Activated gamma-delta T cell (primary cell): ENCODE results near the gene PDLIM7.
"Not testable (repeated sequence)": the region's sequence is repeated elsewhere in the genome, so short reads cannot be mapped to it uniquely, and the experiment has no call there.

Experiments
- DNase-seq: peaks from one replicate; lab custom pipeline; 2025; lab: John Stamatoyannopoulos, UW
- total RNA-seq, 2 donors: gene quantifications; one replicate each; lab custom pipeline; 2026; lab: John Stamatoyannopoulos, UW

The PDLIM7 gene, protein sequence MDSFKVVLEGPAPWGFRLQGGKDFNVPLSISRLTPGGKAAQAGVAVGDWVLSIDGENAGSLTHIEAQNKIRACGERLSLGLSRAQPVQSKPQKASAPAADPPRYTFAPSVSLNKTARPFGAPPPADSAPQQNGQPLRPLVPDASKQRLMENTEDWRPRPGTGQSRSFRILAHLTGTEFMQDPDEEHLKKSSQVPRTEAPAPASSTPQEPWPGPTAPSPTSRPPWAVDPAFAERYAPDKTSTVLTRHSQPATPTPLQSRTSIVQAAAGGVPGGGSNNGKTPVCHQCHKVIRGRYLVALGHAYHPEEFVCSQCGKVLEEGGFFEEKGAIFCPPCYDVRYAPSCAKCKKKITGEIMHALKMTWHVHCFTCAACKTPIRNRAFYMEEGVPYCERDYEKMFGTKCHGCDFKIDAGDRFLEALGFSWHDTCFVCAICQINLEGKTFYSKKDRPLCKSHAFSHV
- 7.1 to 7.6 reads per million in 2 donors for total RNA-seq

DNA sequence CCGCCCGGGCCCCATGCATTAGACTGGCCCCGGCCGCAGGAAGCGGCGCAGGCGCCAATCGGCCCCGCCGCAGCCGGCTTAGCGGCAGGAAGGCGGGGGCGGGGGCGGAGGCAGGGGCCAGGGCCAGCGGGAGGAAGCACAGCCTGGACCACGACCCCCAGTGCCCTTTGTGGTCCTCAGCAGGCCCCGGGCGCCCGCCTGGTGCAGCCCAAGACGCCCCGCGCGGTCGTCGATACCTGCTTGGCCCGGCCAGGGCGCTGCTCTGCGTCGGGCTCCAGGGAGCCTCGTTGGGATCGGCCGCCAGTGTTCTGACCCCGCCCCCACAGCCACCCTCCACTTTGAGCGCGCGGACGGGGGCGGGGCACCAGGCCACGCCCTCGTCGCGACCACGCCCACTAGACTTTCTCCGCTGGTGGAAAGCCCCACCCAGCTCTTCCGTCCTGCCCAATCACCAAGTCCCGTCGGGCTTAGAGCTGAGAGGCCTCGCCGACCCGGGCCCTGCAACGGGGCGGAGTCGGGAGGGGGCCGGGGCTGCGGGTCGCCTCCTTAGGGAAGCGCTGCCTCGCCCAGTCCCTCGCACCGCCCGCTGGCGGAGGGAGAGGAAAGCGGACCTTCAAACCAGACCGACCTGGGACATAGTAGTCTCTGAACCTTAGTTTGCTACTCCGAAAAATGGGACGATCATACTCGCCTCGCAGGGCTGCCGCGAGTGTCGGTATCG is at the start of gene PDLIM7:
Gene PDLIM7, minus strand, starts transcription at position 313 of the 721 bp plus-strand sequence. CDS start 1,092 bp downstream, outside the sequence.
- DNase-seq: peak; percentile 81

DNA sequence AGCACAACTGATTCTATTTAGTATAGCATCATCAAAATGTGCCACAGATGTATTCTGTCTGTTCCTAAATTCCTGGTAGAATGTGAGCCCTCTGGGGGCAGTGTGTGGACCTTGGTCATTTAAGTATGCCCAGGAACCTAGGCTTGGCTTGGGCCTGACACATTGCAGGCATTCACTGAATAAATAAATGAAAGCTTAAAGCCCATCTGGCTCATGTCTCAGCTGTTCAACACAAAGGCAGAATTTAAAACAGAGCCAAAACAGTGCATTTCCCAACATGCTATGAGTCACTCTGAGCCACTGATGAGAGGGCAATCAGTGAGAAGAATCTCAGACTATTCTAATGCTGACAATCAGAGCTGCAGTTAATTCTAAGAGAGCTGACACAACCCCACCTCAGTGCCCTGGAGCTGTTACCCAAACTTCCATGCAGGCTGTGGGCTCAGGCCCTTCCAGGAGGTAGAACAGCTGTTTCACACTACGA is 48.9 kb upstream of the PDLIM7 start:
- DNase-seq: no peak

DNA sequence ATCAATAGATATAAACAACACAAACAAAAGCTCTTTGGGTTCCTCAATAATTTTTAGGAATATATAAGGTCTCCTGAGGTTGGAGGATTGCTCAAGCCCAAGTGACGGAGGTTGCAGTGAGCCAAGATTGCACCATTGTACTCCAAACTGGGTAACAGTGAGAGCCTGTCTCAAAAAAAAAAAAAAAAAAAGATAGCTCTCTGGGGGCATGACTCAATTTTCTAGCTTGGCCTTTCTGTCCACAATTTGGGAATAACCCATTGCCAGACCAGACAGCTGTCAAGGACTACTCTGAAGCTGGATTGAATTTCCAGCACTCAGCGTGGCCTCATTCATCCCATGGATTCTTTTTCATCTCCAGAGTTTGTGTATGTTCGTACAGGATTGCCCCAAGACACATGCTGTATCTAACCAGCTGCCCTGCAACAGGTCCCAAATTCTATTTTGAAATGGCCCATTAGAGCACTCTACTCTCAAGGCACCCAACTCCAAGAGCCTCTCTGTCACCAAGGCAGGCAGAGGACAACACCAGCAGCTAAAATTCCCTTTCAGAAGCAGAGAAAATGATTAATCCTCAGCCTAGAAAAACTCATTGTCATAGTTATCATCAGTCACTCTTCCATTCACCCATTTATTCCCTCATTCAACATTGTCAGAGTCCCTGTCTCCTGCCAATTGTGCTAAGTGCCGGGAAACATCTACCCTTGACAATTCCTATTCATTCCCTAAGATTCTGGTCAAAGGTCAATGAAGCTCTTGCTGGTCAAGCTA is 48.3 kb upstream of the PDLIM7 start:
- no peak for DNase-seq

DNA sequence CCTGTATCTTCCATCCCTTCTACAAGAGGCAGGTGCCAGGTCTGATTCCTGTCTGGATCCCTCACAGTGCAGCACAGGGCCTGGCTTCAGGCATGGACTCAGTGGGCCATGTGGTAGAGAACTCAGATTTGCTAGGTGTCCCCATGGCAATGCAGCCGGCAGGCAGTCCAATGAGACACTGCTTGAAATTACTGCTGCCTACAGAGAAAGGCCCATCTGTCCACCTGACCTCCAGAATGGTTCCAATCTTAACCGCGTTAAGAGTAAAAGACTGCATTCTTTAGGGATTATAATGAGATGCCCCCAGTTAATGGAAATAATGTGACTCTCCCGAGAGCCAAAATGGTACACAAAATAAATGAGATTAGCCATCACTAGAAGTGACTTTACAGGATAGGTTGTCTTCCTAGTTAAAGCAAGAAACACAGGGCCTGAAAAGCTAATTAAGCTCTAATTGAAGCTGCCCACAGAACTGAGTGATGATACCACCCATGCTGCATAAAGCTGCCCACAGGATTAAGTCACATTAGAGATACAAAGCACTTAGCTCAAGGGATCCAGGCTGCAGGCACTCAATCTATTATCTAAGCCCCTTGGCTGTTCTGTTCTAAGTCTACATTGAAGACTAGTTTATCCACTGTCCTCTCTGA is 45.5 kb upstream of the PDLIM7 start:
- DNase-seq: no peak

DNA sequence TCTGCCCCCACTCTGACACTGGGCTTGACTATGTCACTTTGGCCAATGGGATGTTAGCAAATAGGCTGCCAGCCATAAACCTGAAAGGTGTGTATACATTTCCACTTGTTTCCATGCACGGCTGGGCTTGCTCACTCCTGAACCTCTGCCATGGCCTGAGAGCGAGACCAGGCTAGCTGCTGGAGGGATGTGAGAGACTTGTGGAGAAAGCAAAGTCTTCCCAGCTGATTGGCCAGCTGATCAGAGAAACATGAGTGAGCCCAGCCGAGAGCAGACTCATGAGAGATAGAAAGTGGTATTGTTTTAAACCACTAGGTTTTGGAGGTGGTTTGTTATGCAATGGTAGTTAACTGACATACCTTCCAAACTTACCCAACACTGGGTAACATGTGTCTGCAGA is 43.0 kb upstream of the PDLIM7 start:
- no peak for DNase-seq

DNA sequence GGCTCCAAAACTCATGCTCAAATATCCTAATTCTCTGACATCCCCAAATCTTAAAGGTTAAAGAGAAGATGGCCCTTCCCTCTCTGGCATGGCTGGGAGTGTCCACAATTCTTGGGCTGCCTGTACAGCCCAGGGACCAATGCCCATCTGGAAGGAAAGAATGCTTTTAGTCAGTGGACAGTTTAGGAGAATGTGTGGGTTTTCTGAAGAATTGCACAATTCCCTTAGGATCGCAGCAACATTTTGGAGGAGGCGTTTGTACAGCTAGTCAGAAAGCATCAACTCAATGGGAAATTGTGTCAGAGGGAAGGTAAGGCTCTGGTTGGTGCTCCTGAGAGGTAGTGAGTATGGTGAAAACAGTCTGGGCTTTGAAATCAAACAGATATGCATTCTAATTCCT is 42.0 kb upstream of the PDLIM7 start:
- DNase-seq: no peak

DNA sequence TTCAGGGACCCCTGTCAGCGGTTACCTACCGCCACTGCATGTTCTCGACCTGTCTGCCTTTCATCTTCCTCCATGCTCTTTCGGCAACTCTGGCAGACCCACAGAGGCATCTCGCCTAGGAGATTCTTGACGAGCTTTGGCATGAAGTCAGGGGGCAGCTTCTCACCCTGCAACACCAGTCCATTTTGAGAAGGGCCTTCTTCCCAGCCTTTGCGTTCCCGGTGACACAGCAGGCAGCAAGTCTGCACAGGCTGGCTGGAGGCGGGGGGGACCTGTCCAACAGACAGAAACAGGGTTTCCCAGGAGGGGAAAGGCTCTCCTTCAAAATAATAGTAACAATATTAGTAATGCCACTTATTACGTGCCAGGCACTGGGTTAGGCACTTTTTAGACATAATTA is 41.5 kb upstream of the PDLIM7 start:
- no peak for DNase-seq

DNA sequence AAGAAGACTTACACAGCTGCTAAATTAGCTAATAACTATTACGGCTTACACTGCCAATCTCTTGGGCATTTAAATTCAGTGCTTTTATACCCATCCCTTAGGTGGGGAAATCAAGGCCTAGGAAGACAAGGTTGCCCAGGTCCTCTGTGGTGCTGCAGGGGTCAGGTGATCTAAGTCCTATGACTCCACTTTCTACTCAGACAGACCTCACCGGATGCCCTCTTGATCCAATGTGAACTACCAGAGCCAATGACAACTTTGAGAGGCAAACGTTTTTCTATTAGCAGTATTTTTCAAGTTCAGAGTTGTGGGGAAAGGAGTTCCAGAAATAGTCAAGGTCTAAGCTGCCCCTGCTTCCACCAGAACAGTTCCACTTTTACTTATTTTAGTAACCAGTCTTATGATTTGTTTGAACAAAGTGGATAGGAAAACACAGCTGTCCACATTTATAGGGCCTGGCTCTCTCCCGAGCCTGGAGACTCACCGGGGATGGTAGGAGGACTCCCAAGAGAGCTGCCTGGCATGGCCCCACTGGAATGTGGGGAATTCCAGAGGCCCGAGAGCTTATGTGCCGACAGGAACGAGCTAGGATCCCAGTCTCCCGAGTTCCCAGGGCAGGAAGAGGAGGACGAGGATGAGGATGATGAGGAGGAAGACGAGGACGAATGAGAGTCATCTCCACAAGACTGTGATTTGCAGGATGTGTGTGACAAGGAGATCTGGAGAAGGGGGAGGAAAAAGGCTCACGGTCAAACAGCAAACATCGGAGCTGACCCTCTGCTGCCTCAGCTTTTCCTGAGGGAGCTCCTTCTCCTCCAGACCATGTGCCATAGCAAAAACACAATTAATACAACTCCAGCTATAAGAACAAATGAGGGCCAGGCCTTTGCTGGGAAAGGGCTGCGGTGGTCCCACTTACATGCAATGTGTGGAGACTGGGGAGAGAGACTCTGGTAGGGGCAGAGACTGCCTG is 40.3 kb upstream of the PDLIM7 start:
- DNase-seq: no peak

DNA sequence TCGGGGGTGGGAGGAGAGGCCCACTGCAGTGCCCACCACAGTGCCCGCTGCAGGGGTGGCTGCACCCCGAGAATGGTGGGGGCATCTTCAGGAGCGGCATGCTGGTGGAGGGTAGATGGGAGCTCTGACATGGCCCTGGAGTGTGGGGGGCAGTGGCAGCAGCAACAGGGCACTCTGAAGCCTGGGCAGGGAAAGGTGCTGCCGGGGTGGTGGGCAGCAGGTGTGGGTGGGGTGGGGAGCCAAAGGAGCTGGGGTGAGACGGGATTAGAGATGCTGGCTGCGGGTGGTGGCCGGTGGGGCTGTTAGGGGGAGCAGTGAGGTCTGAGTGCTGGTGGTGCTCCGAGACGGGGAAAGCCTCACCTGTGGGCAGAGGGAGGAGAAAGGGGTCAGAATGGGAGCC is 39.0 kb upstream of the PDLIM7 start:
- no peak for DNase-seq

DNA sequence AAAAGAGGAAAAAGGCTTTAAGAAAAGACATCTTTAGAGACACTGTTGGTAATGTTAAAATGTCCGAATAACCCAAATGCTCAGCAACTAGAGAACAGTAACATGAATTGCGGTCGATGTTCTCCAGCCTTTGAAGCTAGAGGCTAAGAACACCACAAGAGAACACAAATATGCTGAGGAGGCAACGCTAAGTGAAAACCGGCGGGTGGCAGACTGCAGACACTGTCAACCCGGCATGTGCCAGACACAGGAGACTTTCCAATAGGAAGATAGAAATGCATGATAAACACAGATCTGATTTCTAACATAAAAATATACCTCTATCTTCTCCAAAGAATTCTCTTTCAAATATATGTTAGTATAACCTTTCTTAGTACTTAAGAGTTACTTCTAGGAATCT is 37.7 kb upstream of the PDLIM7 start:
- DNase-seq: no peak

DNA sequence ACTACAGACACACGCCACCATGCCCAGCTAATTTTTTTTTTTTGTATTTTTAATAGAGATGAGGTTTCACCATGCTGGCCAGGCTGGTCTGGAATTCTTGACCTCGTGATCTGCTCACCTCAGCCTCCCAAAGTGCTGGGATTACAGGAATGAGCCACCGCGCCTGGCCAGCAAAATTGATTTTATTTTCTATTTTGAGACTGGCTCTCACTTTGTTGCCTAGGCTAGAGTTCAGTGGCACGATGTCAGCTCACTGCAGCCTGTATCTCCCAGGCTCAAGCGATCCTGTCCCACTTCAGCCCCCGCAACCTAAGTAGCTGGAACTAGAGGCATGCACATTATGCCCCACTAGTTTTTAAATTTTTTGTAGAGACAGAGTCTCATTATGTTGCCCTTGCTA is 37.0 kb upstream of the PDLIM7 start:
- DNase-seq: not testable (repeated sequence)

DNA sequence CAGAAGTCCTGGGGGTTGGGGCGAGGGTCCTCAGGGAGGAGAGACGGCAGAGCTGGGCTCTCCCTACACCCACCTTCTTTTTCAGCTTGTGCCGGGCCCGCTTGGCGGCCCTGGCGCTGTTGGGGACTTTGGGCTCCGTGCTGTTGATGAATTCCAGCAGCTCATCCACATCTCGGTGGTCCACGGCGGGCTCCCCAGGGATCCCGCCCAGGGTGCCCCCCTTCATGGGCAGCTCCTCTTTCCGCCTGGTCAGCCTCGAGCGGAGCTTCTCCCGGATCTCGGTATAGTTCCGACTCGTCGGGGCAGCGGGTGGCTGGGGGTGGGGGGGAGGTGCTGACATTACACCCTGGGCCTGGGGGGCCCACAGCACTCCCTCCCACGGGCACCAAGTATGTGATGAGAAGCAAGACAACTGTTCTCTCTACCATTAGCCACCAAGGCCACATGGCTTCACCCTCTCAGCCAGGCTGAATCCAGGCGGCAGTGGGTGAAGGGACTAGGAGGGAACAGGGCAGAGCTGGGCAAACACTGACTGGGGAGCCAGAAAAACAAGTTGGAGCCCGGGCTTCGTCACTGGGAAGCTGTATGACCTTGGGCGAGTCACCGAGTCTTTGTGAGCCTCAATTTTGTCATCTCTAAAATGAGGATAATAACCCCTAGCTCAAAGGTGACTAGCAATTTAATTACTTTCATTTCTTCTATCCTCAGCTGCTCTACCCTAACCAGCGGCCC is 34.0 kb upstream of the PDLIM7 start:
- no peak for DNase-seq

DNA sequence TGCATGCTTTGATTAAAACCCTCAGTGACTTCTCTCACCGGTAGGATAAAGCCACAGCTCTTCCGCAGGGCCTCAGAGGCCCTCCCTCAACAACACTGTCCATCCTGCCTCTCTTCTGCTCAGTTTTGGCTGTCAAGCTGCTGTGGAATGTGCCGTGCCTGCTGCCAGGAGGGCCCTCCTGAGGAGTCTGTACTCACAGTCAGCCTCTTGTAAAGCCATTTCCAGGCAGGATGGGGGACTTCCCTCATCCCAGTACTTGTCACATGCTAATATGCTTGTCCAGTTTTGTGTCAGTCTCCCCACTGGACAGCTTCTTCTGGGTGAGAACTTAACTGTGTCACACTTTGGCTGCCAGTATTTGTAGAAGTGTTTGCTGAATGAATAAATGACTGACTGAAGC is 33.2 kb upstream of the PDLIM7 start:
- DNase-seq: no peak

DNA sequence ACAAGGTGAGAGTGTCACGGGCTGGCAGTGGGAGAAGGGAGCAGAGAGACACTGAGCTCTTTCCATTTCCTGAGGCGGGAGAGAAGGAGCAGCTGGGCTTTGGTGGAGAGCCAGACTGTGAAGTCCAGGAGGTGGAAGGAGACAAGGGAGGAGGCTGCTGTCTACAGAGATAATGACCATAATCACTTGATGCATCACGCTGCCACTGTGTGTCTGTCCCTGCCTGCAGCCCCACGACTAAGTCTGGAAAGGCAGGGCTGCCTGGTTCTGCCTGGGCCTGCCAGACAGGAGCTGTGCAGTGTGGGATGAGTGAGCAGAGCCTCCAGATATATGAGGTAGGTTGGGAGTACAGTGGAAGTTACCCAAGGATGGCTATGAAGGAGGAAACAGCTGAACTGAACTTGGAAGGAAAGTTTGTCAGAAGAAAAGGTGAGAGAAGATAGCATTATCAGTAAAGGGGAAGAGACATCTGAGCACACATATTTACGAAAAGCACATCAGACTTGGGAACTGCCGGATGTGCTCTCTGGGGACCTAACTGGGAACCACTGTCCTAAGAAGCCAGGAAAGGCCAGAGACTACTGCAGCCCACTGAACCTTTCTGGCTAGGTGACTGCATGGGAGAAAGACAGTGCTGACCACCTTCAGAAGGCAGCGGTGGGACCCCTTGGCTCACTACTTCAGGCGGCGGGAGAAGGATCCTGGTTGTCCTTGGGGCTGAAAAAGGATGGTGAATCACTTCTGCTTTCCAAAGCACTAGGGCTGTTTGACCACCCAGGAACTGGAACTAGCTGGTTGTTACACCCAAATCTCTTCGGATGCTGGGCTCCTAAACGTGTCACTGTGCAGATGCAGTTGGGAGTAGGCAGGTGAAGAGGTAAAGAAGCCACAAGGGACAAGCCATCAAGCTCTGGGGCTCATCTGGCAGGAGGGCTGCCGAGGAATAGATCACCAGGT is 32.1 kb upstream of the PDLIM7 start:
- DNase-seq: no peak

DNA sequence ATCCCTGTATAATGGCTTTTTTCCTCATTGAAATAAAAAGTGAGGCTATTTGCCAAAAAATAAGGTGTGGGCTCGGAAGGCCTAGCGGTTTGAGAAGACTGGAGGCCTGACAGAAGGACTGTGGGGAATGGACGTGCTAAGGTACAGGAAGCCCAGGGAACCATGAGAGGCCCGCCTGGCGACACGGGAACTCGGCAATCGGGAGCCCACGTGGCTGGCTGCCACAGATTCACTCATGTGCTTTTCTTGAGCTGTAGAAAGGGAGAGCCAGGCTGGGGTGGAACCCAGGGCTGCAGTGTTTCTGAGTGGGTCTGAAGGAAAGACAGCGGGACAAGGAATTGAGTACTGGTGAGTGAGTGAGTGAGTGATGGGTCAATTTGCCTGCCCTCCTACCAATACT is 31.2 kb upstream of the PDLIM7 start:
- no peak for DNase-seq

DNA sequence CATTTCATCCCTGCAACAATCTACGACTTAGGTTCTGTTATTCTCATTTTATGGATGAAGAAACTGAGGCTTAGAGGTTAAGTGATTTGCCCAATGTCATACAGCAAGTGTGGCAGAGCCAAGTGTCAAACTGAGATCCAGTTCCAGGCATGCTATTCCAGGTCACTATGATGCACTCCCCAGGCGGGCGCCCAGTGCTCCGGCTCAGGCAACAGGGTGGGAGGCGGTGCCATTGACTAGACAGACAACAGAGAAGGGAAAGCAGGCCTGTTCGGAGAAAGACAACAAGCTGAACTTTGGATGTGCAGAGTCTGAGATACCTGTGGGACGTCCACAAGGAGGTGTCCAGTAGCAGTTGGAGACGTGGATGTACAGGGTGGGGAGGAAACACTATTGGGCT is 30.2 kb upstream of the PDLIM7 start:
- DNase-seq: no peak

DNA sequence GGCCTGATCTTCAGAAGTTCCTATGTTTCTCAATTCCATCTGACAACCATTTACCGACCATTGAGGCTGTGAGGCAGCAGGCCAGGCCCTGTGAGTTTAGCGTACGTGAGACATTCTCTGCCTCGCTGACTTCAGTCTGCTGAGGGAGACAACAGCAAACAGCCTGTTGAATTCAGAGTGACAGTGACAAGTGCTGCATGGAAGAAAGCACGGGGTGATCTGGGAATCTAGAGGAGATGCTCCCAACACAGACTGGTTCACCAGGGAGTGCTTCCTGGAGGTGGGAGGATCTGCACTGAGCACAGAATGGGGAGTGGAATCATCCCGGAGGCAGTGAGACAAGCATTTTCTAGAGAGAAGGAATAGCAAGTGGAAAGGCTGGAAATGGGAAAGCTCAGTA is 29.4 kb upstream of the PDLIM7 start:
- DNase-seq: no peak

DNA sequence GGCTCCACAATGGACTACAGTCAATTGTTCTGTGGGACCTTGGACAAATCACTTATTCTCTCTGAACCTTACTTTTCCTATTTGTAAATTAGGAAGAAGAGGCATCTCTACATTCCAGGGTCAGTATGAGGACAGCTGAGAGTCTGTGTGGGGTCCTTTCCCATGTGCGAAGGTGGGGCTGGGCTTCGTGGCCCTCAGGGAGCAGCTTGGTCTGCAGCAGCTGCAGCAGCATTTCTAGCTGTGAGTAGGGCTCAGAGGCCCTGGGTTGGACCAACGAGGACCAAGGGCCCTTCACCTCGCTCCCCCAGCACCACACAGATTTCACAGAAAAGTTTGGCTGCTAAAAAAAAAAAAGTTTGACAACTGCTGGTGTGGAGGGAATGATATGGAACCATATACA is 28.8 kb upstream of the PDLIM7 start:
- no peak for DNase-seq
